ENCODE results near the gene GPAT2. TPM values are rescaled to one million over a fixed set of nuclear protein-coding genes. Genes with fewer than 3 reads are reported as not detected.
"Not testable (repeated sequence)": the region's sequence is repeated elsewhere in the genome, so short reads cannot be mapped to it uniquely, and the experiment has no call there.

Gene GPAT2
- total RNA-seq, result 20.4 and 22.6 TPM in 2 replicates

GRCh38 chr2:96034792-96035191 is at the start of gene GPAT2:
Gene GPAT2 (minus strand): TSS chr2:96034916. CDS start chr2:96032359, 2,557 bp downstream.
- not testable (repeated sequence) for H3K9me3 Mint-ChIP-seq

DNA sequence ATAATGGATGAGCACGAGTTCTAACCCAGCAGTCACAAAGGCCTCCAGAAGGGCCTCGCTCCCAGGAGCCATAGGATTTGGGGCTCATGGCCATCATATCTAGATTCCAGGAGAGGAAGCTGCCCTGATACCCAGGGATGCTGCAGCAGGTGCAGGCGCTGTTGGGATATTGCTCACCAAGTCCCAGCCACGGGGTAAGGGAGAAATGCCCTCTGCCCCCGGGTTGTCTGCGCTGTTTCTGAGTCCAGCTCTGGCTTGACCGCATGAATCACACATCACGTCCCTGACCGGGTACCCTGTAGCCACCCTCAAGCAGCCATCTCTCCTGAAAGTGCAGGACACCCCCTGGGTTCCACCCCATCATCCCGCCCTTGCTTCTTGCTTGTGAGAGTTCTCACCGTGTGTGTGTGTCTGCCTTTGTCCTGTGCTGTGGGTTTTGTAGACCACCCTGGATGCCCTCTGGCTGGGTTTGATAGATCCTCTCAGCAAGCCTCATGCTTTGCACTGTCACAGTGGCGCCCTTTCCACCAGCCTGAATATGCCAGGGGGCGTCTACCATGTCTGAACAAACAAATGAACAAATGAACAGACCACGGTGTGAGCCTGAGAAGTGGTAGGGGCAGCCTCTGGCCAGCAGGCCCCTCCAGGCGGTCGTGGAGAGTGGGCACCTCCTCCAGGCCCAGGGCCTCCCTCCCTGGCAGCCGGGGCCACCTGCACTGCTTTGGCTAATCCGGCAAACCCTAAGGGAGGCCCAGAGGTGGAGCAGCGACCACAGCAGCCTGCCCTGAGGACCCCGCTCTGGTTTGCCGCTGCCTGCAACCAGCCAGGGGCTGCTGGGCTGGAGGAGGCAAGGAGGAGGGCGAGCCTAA is 49.5 kb upstream of the GPAT2 start:
- Mint-ChIP-seq H3K4me1 (peaks cover 3% of the 10 kb centered on the region), H3K27ac (no peak overlapping the region), H3K27me3 (peaks cover 21% of the 10 kb centered on the region), H3K36me3 (ENCODE audit: low read depth) (no peaks in the 10 kb centered on the region), H3K4me3 (no peak overlapping the region), H3K9me3 (no peaks in the 10 kb centered on the region)
- intact Hi-C loops (cut with micrococcal nuclease), result no loop called here
- no peak for DNase-seq

More at GRCh38 chr2:96034792-96035191, at the start of gene GPAT2:
- H3K36me3 Mint-ChIP-seq (ENCODE audit: low read depth); H3K4me1 Mint-ChIP-seq; DNase-seq; intact Hi-C loops (cut with micrococcal nuclease); H3K27ac Mint-ChIP-seq; H3K4me3 Mint-ChIP-seq; H3K27me3 Mint-ChIP-seq: not testable (repeated sequence)

- intact Hi-C loops (cut with micrococcal nuclease), result no loop called here
- H3K4me3 Mint-ChIP-seq, result no peak overlapping the region
Observed at GRCh38 chr2:96083064-96083939, 48.6 kb upstream of the GPAT2 start.

DNA sequence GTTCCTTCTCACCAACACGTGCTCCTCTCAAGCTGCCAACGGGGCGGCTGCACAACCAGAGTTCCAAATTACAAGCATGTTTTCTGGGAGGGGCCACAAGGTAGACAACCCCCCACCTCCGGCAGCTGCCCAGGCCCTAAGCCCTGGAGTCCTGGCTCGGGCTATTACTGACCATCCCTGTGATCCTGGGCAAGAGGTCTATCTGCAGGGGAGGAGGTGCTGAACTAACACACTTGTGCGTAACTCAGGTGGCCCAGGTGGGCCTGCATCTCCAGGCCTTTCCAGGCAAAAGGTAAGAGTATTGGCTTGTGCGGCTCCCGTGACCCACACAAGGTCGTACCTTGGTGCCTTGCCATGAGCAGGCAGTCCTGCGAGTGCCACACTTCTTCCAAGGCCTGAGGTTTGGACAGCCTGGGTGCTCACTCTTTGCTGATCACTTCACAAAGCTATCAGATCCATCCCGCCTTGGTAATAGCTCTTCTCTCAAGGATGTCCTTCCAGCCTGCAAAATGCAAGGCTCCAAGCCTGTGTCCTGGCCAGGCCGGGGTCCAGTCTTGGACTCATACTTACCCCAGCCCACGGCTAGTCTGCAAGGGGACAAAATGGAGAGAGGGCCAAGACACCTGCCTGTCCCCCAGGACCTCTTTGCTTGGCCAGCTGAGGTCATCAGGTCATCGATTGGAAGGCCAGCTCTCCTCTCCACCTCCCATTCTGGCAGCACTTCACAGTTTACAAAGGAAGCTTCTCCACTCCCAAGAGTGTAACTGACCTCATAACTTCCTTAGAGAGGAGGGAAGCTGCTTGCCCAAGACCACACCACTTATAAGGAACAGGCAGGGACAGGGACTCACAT is 47.7 kb upstream of the GPAT2 start:
- no peak for DNase-seq
- intact Hi-C loops (cut with micrococcal nuclease), result no loop called here
- Mint-ChIP-seq H3K9me3 (no peaks in the 10 kb centered on the region), H3K4me1 (peaks cover 3% of the 10 kb centered on the region), H3K27ac (no peak overlapping the region), H3K4me3 (no peak overlapping the region), H3K27me3 (peaks cover 32% of the 10 kb centered on the region), H3K36me3 (ENCODE audit: low read depth) (no peaks in the 10 kb centered on the region)

More at GRCh38 chr2:96083064-96083939, 48.6 kb upstream of the GPAT2 start:
- no peak overlapping the region for H3K27ac Mint-ChIP-seq
- peaks cover 26% of the 10 kb centered on the region for H3K27me3 Mint-ChIP-seq
- no peak for DNase-seq
- H3K36me3 Mint-ChIP-seq (ENCODE audit: low read depth), result no peaks in the 10 kb centered on the region
- H3K9me3 Mint-ChIP-seq, result no peaks in the 10 kb centered on the region
- peaks cover 3% of the 10 kb centered on the region for H3K4me1 Mint-ChIP-seq

DNA sequence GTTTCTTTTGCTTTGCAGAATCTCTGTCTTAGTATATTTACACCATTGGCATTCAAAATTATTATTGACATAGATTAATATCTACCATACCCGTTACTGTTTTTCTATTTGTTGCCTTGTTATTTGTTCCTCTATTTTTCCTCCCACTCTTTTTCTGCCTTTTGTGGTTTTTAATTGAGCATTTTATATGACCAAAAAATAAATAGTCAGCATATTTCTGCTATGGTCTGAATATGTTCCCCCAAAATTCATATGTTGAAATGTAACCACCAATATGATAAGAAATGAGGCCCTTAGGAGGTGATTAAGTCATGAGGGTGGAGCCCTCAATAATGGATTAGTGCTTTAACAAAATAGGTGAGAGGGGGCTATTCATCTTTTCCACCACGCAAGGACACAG is 46.3 kb upstream of the GPAT2 start:
- no peak for DNase-seq
- Mint-ChIP-seq H3K9me3 (no peaks in the 10 kb centered on the region), H3K4me1 (no peaks in the 10 kb centered on the region), H3K36me3 (ENCODE audit: low read depth) (no peaks in the 10 kb centered on the region), H3K27ac (no peak overlapping the region), H3K27me3 (peaks cover 29% of the 10 kb centered on the region), H3K4me3 (no peak overlapping the region)
- intact Hi-C loops (cut with micrococcal nuclease), result no loop called here

- no peaks in the 10 kb centered on the region for H3K36me3 Mint-ChIP-seq (ENCODE audit: low read depth)
- DNase-seq, result no peak
- H3K4me1 Mint-ChIP-seq, result no peaks in the 10 kb centered on the region
- no peaks in the 10 kb centered on the region for H3K9me3 Mint-ChIP-seq
- intact Hi-C loops (cut with micrococcal nuclease), result no loop called here
- no peak overlapping the region for H3K27ac Mint-ChIP-seq
- H3K4me3 Mint-ChIP-seq, result no peak overlapping the region
- peaks cover 26% of the 10 kb centered on the region for H3K27me3 Mint-ChIP-seq
Observed at GRCh38 chr2:96075199-96075771, 40.6 kb upstream of the GPAT2 start.

DNA sequence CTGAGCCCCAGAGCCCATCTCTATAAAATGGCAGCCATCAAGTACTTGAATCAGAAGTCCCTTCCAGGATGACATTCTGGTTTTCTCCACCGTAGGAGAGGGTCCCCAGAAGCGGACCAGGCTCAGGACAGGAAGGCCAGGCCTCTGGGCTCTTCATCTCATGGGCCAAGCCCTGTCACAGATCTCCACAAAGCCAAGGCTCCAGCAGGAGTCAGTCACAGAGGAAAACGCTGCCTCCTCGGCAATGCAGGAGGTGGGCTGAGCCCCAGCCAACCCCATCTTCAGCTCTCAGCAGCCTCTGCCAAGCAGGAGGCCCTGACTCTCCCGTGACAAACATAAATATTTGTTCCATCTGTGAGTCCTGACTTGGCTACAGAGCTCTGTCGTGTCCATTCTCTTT is 39.4 kb upstream of the GPAT2 start:
- Mint-ChIP-seq H3K4me1 (no peaks in the 10 kb centered on the region), H3K4me3 (no peak overlapping the region), H3K27me3 (peaks cover 20% of the 10 kb centered on the region), H3K36me3 (ENCODE audit: low read depth) (no peaks in the 10 kb centered on the region), H3K9me3 (no peaks in the 10 kb centered on the region), H3K27ac (no peak overlapping the region)
- intact Hi-C loops (cut with micrococcal nuclease), result no loop called here
- no peak for DNase-seq

- Mint-ChIP-seq H3K27ac (no peak overlapping the region), H3K9me3 (no peaks in the 10 kb centered on the region), H3K4me3 (no peak overlapping the region), H3K27me3 (peaks cover 15% of the 10 kb centered on the region), H3K4me1 (no peaks in the 10 kb centered on the region), H3K36me3 (ENCODE audit: low read depth) (no peaks in the 10 kb centered on the region)
- intact Hi-C loops (cut with micrococcal nuclease), result no loop called here
- DNase-seq, result no peak
Observed at GRCh38 chr2:96073170-96073775, 38.6 kb upstream of the GPAT2 start.

DNA sequence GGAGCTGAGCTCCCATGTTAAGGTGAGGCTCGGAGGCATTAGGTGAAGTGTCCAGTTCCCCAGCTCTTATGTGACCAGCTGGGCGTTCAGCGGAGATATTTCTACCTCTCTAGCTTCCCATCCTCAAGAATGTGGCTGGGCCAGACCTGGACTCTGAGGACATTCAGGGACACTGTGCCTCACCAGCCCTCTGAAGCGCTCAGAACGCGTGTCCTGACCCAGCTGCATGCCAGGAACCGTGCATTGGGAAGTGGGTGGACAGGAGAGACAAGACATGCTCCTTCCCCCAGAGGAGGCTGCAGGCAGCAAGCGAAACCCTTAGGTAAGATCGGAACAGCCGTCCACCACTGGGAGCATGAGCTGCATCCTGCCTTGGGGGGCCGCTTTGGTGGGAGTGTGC is 38.0 kb upstream of the GPAT2 start:
- Mint-ChIP-seq H3K9me3 (no peaks in the 10 kb centered on the region), H3K4me3 (no peak overlapping the region), H3K36me3 (ENCODE audit: low read depth) (no peaks in the 10 kb centered on the region), H3K27me3 (peaks cover 11% of the 10 kb centered on the region), H3K4me1 (no peaks in the 10 kb centered on the region), H3K27ac (no peak overlapping the region)
- intact Hi-C loops (cut with micrococcal nuclease), result no loop called here
- no peak for DNase-seq

DNA sequence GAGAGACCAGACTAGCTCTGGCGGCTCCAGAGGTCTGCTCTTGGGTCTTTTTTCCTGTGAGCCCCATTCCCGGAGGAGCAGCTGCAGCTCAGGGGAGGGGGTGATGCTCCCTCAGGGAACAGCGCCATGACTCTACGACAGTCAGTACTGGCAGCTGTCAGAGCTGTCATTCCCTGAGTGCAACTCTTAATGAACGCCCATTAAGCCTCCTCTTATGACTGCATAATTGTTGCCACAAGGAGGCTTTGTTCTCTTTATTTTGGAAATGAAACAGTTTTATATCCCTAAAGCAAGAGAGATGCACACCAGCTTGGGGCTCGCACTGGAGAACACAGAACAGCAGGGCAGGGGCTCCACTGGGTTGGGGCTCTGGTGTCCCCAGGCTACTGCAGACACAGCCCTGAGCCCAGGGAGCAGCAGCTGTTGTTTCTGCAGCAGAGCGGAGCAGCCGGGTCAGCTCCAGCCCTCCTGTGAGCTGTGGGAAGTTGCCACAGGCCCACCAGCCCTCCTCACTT is 37.3 kb upstream of the GPAT2 start:
- H3K27me3 Mint-ChIP-seq; H3K4me3 Mint-ChIP-seq; H3K9me3 Mint-ChIP-seq; H3K36me3 Mint-ChIP-seq (ENCODE audit: low read depth); H3K4me1 Mint-ChIP-seq; DNase-seq; H3K27ac Mint-ChIP-seq; intact Hi-C loops (cut with micrococcal nuclease): not testable (repeated sequence)

DNA sequence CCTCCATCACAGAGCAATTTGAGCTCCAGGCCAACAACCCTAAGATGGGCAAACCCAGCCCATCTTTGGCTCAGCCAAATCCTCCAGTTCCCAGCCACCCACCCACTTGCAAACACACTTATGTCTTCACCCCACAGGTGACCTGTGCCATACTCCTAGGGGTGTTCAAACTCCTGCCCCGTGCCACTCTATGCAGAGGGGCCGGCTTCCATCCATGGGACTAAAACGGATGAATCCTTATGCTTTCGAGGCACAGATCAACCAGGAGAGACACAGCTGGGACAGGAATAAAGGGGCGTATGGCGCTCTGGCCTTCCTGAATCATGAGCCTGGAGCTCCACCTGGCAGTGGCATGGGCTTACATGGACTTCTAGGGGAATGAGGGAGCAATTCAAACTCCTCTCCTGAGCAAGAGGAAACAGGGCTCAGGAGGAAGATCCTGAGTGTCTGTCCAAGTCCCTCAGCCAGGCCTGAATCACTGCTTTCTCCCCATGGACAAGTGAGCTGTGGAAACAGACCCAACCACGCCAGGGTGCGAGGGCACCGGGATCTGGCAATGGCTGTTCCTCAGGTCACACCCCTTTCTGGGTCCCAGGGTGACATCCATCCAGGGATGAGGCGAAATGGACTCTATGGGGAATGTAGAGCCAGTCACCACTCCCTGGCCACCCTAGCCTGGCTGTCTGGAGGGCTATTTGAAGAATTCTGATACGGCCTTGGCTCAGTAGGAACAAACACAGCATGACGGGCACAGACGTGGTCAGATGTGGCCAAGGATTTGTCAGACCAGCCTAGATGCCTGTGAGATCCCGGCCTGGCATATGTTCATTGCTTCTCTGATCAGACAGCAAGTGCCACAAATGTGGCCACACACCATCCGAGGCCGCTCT is 36.6 kb upstream of the GPAT2 start:
- H3K9me3 Mint-ChIP-seq; H3K4me3 Mint-ChIP-seq; H3K27me3 Mint-ChIP-seq; intact Hi-C loops (cut with micrococcal nuclease); H3K27ac Mint-ChIP-seq; H3K4me1 Mint-ChIP-seq; H3K36me3 Mint-ChIP-seq (ENCODE audit: low read depth): not testable (repeated sequence)
- DNase-seq, result peak; percentile 46

GRCh38 chr2:96070351-96070750 is 35.6 kb upstream of the GPAT2 start:
- H3K36me3 Mint-ChIP-seq (ENCODE audit: low read depth); H3K27me3 Mint-ChIP-seq; H3K27ac Mint-ChIP-seq; intact Hi-C loops (cut with micrococcal nuclease); H3K9me3 Mint-ChIP-seq; DNase-seq; H3K4me3 Mint-ChIP-seq; H3K4me1 Mint-ChIP-seq: not testable (repeated sequence)
